T-helper 1 cell (primary cell): ENCODE measurements around the gene CACNA1H.
"Not testable (repeated sequence)": the region's sequence is repeated elsewhere in the genome, so short reads cannot be mapped to it uniquely, and the experiment has no call there.

ENCODE experiments used
- DNase-seq, 5 donors: peaks; one replicate each; pipeline ENCODE4 v3.0.0-alpha.2; 2012 to 2020

CACNA1H gene

DNA sequence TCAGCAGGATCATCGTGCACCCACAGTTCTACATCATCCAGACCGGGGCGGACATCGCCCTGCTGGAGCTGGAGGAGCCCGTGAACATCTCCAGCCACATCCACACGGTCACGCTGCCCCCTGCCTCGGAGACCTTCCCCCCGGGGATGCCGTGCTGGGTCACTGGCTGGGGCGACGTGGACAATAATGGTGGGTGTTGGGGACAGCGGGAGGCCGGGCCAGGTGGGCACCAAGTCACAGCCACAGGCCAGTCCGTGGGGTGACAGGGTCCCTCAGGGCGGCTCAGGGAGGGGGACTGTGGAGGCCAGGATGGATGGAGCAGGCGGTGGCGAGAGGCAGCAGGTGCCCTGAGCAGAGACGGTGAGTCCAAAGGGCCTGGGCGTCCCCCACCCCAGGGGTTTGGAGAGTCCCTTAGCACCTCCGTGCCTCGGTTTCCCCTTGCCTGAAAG is 104.0 kb downstream of the CACNA1H start:
- DNase-seq = no peak

DNA sequence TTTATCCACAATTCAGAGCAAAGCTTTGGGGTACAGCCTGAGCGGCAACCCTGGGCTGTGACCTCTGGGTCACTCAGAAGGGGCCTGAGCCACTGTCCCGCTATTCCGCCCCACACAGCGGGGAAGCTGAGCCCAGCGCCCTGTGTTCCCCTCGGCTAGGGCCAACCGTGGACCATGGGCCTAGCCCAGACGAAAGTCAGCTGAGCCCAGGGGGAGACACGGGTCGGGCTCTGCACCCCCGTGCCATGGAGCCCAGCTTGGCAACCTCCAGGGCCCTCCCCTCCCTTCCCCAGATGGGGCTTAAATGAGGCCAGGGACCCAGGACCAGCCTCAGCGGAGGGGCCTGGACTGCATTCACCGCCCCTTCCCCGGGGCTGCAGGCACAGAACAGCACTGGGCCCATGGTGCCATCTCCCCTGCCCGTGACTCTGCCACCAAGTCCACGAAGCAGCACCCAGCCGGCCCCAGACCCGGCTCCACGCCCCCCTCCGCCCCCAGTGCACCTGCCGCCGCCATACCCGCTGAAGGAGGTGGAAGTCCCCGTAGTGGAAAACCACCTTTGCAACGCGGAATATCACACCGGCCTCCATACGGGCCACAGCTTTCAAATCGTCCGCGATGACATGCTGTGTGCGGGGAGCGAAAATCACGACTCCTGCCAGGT is 104.8 kb downstream of the CACNA1H start:
- DNase-seq = no peak

DNA sequence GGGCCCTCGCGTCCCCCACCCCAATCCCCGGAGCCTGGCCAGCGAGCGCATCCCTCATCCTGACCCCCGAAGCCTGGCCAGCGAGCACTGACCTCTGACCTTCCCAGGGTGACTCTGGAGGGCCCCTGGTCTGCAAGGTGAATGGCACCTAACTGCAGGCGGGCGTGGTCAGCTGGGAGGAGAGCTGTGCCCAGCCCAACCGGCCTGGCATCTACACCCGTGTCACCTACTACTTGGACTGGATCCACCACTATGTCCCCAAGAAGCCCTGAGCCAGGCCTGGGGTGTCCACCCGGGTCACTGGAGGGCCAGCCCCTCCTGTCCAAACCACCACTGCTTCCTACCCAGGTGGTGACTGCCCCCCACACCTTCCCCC is 105.3 kb downstream of the CACNA1H start:
- no peak for DNase-seq

DNA sequence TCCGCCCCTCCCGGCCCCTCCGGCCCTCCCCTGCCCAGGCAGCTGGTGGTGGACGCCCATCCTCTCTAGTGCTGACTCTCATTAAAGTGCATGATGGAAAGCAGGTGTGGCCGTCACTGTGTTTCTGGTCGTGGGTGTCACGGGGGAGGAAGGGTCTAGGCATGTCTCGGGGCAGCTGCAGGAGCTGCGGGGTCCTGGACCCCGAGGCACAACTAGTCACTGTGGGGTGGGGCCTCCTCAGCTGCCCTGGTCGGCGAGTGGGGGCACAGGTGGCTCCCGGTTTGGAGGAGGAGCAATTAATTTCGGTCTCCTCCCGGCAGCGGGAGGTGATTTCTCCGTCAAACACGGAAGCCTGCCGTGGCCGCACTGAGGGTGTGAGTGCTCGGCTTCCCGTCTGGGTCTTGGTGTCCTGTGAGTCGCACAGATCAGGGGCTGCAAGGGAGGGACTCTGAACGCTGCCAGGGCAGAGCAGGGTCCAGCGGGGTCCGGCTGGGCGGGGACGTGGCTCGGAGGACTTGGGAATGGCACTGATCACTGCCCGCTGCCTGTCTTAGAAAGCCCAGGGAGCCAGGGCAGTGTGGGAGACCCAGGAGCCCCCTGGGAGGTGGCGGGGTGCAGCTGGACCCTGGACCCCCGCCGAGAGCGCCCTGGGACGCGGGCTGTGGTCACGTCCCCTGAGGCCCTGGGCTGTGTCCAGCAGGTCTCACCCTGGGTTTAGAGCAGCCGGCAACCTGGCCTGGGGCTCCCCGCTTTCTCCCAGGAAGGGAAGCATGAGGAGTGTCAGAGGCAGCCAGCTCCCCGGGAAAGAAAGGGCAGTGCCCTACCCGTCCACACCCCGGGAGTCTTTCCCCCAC is 106.2 kb downstream of the CACNA1H start:
- DNase-seq = no peak

DNA sequence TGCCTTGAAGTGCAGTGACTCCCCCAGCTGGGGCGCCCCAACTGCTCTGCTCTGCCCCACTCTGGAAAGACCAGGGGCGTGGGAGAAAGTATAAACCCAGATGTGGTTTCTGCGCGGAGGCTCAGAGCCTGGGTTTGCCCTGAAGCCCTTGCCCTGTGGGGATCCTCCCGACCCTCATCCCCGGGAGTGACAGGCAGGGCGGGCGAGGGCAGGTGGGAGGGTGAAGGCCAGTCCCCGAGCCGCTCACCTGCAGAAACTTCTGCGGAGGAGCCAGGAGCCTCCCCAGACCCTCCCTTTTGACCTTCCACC is 106.8 kb downstream of the CACNA1H start:
- DNase-seq = no peak

DNA sequence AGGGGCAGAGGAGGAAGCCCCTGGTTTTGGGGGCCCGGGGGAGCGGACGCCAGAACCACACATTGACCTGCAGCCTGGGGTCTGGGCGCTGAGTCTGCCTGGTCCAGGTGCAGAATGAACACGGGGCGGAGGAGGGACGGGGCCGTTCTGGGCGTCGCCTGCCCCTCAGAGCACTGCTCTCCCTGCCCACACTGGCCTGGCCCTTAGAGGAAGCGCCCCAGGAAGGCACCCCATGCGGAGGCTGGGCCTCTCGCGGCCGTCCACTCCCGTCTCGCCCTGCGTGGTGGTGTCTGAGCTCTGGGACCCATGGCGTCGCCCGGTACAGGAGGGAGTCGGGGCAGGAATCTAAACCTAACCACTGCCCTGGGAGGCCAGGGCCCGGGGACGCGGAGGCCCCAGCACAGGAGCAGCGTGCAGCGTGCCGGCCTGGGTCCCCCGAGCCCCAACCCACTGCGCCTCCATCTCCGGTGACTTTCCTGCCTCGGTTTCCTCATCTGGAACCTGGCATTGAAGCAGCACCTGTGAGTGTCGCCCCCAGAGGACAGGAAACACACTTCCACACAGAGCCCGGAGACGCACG is 107.3 kb downstream of the CACNA1H start:
- no peak for DNase-seq

DNA sequence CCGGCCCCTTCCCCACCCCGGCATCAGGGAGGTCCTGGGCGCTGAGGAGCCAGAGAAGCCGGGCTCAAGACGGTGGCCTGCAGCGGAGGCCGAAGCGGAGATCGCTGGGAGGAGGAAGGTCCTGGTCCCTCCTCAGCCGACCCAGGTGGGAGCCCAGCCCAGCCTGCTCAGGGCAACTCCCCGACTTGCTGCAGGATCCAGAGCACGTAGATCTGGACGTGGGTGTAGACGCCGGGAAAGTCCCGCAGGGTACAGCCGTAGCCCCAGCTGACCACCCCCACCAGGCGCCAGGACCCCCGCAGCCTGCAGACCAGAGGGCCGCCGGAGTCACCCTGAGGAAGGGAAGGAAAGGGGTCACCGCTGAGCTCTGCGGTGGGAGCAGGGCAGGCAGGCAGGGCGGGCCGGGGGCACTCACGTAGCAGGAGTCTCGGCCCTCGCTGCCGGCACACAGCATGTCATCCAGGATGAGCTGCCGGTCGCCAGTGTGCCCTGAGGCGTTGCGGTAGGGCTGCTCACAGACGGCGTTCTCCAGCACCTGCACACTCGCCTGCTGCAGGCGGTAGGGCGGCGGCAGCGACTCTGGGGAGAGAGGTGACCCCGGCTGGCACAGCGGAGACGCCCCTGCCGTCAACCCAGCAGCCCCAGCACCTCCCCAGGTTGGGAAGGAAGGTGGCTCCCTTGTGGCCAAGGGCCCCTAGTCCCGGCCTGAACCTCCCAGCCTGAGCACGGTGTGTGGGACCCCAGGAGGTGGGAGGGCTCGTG is 108.4 kb downstream of the CACNA1H start:
- DNase-seq = no peak

DNA sequence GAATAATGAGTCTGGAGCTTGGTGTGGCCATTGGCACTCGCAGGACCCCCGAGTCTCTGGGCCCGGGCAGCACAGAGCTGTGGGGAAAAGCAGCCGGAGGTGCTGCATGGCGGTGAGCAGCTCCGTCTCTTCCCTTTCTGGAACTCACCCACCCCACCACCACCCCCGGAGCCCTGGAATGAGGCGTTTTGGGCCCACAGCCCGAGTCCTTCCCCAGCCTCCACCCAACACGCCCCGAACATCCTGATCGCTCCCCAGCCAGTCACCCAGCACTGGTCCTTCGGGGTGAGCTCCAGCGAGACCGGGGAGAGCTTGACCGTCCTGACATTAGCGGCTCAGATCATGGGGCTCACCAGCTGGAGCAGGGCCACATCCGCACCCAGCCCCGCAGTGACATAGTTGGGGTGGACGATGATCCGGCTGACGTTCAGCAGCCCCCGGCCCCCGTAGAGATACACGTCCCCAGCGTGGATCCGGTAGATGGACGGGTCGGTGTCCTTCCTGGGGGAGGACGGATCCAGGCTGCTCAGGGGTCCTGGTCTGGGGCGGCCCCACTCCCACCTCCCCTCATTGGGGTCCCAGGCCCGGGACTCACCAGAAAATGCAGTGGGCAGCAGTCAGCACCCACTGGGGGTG is 109.4 kb downstream of the CACNA1H start:
- DNase-seq = no peak

DNA sequence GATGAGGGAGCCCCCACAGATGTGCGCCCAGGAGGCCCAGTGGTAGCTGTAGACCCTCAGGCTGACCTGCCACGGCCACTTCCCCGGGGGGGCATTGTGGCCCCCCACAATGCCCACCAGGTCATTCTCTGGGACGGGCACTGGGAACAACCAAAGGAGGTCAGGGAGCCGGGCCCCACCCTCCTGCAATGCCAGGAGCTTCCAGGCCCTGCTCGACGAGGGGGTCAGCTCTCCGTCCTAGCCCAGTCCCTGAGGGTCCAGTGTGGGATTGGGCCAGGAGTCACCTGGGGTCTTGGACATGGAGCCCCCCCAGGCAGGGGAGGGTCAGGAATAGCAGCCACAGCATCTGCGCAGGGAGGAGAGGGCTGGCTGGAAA is 109.9 kb downstream of the CACNA1H start:
- no peak for DNase-seq

DNA sequence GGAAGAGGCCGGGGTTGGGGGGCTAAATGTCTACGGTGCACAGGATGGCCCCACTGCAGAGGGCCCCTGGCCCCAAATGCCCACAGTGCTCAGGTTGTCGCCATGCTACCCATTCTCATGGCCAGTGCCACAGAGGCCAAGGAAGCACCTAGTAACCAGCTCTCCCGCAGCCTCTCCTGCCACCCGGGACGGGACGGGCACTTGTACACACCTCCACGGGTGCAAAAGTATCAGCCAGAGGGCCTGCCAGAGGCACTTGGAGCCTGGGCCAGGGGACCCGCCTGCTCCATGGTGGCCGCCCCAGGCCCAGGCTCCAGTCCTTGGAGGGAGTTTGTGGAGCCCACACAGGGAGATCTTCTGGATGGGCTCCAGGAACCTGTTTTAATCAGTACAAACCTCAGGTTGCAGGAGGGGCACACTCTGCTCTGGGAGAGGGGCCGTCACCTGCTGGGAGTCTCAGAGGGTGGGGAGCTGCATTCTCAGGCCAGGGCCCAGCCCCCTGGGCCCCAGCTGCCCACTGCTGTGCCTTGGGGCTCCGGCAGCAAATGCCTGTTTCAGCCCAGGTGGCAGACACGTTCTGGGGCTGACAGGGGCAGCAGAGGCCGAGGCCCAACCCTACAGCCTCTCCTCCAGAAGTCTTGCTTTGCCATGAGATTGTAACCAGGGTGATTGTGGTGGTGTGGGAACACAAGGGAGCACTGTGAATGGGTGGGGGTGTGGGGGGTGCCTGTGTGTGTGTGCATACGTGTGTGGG is 110.9 kb downstream of the CACNA1H start:
- no peak for DNase-seq

DNA sequence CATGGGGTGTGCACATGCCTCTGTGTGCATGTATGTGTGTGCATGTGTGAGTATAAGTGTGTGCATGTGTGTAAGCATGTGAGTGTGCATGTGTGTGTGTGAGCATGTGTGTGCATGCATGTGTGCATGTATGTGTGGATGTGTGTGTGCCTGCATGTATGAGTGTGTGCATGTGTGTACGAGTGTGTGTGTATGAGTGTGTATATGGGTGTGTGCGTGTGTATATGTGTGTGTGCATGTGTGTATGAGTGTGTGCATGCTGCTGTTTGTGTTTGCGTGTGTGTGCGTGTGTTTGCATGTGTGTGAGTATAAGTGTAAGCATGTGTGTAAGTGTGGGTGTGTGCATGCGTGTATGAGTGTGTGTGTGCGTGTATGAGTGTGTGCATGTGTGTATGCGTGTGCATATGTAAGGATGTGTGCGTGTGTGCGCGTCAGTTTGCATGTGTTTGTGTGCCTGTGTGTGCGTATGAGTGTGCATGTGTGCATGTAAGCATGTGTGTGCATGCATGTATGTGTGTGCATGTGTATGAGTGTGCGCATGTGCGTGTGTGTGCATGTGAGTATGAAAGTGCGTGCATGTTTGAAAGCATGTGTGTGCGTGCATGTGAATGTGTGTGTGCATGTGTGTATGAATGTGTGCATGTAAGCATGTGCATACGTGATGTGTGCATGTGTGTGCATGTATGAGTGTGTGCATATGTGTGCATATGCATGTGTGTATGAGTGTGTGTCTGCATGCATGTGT is 111.6 kb downstream of the CACNA1H start:
- DNase-seq = no peak

DNA sequence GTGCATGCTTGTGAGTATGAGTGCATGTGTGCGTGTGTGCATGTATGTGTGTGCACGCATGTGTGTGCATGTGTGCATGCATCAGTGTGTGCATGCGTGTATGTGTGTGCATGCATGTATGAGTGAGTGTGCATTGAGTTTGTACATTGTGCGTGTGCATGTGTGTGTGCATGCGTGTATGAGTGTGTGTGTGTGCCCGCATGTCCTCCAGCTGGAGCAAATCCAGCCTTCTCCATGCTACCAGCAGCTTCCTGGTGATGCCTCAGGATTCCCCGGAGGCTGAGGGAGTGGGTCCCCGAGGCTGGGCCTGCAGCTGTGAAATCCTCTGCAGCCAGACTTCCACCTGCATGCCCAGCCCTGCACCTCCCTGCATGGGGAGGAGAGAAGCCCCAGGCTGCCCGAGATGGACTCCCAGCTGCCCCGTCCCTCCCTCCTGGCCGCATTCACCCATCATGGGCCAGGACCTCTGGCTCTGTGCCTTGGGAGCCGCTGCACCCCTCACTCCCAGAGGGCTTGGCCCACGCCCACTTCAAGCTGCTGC is 112.3 kb downstream of the CACNA1H start:
- DNase-seq = no peak

DNA sequence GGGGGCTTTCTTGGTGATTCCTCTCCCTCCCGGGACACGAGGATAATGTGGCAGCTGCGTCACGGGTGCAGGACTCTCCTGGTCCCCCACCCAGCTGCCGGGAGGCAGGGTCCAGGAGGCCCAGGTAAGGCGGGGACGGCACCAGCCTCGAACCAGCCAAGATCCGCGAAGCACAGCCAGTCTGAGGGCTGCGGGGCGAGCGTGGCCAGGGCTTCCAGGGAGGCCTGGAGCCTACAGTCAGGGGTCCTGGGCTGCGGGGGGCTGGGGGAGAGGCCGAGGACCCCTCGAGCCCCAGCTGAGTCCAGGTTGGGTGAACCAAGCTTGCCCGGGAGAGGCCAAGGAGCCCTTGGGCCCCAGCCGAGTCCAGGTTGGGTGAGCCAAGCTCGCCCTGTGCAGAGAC is 112.9 kb downstream of the CACNA1H start:
- DNase-seq = no peak

DNA sequence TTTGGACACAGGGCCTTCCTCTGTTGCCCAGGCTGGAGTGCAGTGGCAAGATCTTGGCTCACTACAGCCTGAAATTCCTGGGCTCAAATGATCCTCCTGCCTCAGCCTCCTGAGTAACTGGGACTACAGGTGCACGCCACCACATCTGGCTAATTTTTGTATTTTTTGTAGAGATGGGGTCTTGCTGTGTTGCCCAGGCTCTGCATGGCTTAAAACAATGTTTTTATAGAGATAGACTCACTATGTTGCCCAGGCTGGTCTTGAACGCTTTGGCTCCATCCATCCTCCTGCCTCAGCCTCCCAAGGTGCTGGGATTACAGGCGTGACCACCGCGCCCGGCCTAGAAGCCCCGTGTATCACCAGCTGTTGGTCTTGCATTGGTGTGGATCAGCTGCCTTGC is 116.5 kb downstream of the CACNA1H start:
- not testable (repeated sequence) for DNase-seq

DNA sequence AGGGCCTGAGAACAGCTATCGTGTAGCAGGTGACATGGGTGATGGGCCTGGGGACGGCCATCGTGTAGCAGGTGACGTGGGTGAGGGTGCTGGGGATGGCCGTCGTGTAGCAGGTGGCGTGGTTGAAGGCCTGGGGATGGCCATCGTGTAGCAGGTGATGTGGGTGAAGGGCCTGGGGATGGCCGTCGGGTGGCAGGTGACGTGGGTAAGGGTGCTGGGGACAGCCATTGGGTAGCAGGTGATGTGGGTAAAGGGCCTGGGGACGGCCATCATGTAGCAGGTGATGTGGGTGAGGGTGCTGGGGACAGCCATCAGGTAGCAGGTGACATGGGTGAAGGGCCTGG is 118.4 kb downstream of the CACNA1H start:
- DNase-seq = no peak
